ENCODE results near the gene CLEC10A.

Gene CLEC10A

GRCh38 chr17:7038025-7038862, 41.8 kb downstream of the CLEC10A start:
- no peak for DNase-seq (ENCODE audit: low read depth)

GRCh38 chr17:7035591-7036368, 44.3 kb downstream of the CLEC10A start, which contains the start of gene SLC16A13:
SLC16A13 (plus strand) TSS chr17:7036015; CDS start chr17:7036383, 368 bp downstream.
- DNase-seq (ENCODE audit: low read depth): peak; percentile 95

DNA sequence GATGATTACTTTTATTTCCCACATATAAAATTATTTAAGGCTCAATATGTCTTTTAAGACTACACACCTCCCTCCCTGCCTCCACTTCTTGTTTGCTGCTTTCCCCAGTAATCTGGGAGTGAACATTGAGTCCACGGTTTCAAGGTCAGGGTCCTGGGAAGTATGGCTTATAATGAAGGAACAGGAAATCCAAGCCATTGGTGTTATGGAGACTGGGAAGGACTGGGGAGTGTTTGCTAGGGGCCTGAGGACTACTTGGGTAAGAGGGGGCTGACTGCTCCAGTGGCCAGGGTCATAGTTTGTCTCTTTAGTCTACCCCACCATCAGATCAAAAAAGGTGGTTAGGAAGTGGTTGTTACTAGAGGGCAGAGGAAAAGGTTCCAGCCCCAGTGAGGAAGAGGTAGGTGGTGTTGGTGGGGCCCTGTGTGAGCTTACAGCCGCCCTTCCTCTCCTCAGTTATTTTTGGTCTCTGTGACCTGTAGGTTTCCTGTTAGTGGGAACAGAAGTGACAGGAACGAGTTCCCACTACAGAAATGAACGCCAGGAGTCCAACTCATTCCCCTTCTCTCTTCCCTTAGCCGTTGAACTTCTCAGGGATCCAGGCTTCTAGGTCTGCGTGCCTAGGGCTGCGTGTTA, 45.0 kb downstream of the CLEC10A start:
- no peak for DNase-seq (ENCODE audit: low read depth)

GRCh38 chr17:7029659-7030058, 50.4 kb downstream of the CLEC10A start:
- DNase-seq (ENCODE audit: low read depth): no peak

- DNase-seq (ENCODE audit: low read depth): no peak
These were observed 51.0 kb downstream of the CLEC10A start for GRCh38 chr17:7029096-7029495.

GRCh38 chr17:7027335-7027734, 52.7 kb downstream of the CLEC10A start:
- DNase-seq (ENCODE audit: low read depth): no peak

- no peak for DNase-seq (ENCODE audit: low read depth)
These were observed 53.5 kb downstream of the CLEC10A start for GRCh38 chr17:7026471-7027115.

- no peak for DNase-seq (ENCODE audit: low read depth)
These were observed 54.8 kb downstream of the CLEC10A start for GRCh38 chr17:7025245-7025644.
